GM20000 (cell line): ENCODE results near the gene LRRFIP2.
"Not testable (repeated sequence)": the region's sequence is repeated elsewhere in the genome, so short reads cannot be mapped to it uniquely, and the experiment has no call there.

Experiments used
- DNase-seq: peaks from one replicate; pipeline ENCODE4 v3.0.0; 2012; ENCODE audit warnings: low spot score
- TF ChIP-seq, protein P1 (sequence below): IDR thresholded peaks from 2 replicates; pipeline ENCODE4 v1.5.1; 2012; ENCODE audit warnings: mild to moderate bottlenecking, control low read depth; ENCODE audit errors: extremely low read depth, missing control alignments

The LRRFIP2 gene

DNA sequence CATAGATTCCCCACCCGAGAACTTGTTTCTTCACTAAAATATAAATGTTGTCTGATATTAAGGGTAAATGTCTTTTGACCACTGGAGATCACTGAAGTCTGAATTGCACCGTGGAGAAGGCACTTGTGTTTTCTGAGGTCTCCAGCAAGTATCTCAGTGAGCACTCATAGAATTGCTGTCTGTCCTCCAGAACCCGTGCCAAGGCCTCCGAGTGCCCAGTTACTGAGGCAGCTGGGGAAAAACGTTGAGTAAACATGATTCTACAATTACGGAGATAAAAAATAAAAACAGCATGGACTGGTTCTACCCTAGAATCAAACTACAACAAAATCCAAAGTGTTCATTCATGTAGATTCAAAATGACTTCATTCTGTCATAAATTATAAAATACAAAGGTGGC, 121.0 kb downstream of the LRRFIP2 start:
- TF ChIP-seq, protein P1, sequence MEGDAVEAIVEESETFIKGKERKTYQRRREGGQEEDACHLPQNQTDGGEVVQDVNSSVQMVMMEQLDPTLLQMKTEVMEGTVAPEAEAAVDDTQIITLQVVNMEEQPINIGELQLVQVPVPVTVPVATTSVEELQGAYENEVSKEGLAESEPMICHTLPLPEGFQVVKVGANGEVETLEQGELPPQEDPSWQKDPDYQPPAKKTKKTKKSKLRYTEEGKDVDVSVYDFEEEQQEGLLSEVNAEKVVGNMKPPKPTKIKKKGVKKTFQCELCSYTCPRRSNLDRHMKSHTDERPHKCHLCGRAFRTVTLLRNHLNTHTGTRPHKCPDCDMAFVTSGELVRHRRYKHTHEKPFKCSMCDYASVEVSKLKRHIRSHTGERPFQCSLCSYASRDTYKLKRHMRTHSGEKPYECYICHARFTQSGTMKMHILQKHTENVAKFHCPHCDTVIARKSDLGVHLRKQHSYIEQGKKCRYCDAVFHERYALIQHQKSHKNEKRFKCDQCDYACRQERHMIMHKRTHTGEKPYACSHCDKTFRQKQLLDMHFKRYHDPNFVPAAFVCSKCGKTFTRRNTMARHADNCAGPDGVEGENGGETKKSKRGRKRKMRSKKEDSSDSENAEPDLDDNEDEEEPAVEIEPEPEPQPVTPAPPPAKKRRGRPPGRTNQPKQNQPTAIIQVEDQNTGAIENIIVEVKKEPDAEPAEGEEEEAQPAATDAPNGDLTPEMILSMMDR, result no peak
- DNase-seq, result no peak

- TF ChIP-seq, protein P1, result no peak
- no peak for DNase-seq
These were observed 121.5 kb downstream of the LRRFIP2 start for GRCh38 chr3:37052860-37053259.

- TF ChIP-seq, protein P1, result no peak
- DNase-seq, result no peak
These were observed 124.1 kb downstream of the LRRFIP2 start for GRCh38 chr3:37050282-37050681.

DNA sequence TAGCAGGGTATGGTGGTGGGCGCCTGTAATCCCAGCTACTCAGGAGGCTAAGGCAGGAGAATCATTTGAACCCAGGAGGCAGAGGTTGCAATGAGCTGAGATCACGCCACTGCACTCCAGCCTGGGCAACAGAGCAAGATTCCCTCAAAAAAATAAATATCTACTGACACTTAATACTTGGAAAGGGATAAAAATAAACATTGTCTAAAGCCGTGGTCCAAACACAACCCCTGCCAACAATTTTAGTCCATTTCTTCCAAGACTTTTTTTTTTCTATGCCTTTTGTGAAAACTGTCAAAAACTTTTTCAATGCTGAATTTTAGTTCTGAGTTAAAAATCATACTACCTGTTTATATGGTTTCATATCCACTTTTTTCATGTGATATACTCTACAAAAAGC, 131.7 kb downstream of the LRRFIP2 start:
- DNase-seq, result not testable (repeated sequence)

DNA sequence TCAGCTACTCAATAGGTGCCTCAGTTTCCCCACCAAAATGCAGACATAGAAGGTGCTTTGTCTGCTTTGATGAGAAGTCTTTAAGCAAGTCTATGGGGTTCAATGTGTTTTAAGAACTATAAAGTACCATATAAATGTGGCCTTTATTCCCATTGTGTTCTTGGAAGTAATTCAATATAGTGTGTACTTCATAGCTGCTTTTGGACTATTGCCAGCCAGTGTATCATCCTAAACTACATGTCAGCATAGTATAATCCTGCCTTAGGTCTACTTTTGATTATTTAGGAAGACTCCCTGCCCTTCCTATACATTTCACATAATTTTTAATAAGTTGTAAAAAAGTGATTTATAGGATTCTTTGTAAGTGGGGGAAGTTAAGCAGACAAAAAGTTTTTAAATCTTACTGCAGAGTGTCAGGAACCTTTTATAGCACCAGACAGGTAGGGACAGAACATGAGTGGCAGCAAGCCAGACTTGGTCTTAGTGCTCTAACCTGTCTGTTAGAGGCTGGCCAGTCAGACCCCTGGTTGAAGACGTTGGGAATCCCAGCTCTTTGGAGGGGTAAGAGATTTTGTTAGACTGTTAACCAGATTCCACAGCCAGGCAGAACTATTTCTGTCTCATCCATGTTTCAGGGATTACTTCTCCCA, 132.7 kb downstream of the LRRFIP2 start:
- TF ChIP-seq, protein P1, result no peak
- DNase-seq, result no peak

DNA sequence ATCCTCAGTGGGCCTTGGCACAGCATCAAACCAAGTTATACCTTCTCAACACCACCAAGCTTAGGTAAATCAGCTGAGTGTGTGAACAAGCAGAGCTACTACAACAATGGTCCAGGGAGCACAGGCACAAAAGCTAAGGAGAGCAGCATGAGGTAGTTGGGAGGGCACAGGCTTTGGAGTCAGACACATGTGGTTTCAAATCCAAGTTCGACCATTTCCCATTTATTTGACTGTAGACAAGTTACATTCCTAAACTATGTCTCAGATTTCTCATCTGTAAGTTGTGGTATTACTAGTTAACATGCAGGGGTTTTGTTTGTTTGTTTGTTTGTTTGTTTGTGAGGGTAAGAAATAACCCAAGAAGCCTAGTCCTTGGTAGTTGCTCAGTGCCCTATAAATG, 134.2 kb downstream of the LRRFIP2 start:
- no peak for DNase-seq
- TF ChIP-seq, protein P1, result no peak

DNA sequence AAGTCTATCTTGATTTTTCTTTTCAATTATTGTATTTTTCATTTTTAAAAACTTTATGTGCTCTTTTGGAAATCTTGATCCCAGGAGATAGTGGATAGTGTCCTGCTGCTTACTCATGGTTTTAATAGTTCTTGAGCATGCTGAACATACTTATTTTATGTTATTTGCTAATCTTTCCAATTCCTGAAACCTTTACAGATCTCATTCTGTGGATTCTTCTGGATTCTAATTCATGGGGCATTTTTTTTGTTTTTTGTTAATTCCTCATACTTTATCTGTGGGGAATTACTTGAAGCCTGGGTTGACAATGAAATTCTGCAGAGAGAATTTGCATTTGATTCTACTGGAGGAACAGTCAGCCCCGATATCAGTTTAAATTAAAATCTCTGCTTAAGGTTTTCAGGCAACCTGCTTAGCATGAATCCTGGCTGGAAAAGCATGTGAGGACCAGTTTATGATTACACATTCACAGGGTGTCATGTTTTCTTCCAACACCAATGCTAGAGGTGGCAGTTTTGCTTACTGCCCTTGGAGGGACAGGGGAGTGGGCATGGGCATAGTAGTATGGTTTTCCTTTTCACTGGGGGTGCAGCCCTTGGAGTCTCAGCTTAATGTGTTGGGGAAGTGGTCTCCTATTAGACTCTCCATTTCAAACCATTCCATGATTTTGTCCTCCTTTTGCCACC, 135.1 kb downstream of the LRRFIP2 start:
- TF ChIP-seq, protein P1, result no peak
- DNase-seq, result no peak

DNA sequence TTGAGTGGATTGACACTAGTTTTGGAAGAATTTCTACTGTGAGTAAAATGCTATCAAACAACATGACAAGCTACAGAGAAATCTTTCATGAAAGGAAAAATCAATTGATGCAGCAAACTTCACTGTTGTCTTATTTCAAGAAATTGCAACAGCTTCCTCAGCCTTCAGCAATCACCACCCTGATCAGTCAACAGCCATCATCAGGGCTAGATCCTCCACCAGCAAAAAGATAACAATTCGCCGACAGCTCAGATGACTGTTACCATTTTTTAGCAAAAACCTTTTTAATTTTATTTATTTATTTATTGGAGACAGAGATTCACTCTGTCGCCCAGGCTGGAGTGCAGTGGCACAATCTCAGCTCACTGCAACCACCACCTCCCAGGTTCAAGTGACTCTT, 137.0 kb downstream of the LRRFIP2 start:
- no peak for DNase-seq
- TF ChIP-seq, protein P1, result no peak
